Activated T-cell treated with anti-CD3 and anti-CD28 coated beads, Interleukin-2, amount 50 U/mL, for 4 hours (primary cell): Measurements from ENCODE around the gene C1RL. TPM values are rescaled to one million over a fixed set of nuclear protein-coding genes. Genes with fewer than 3 reads are reported as not detected.
"Not testable (repeated sequence)": the region's sequence is repeated elsewhere in the genome, so short reads cannot be mapped to it uniquely, and the experiment has no call there.

ENCODE experiments used
- ATAC-seq, 2 donors: fragments of 200-7000 bp; cut with Tn5 transposase; one replicate each; pipeline ENCODE4 v1.10.0; 2021
- DNase-seq: peaks from one replicate; pipeline ENCODE4 v3.0.0-alpha.2; 2020
- H3K27me3 Mint-ChIP-seq: one replicate; pipeline ENCODE4 v1.8.0; 2021; ENCODE audit warnings: low read depth, mixed read lengths
- H3K36me3 Mint-ChIP-seq: one replicate; pipeline ENCODE4 v1.8.0; 2022; ENCODE audit warnings: mixed read lengths; ENCODE audit not compliant: insufficient read depth
- H3K4me1 Mint-ChIP-seq: one replicate; pipeline ENCODE4 v1.8.0; 2021; ENCODE audit warnings: low read depth, mixed read lengths
- H3K4me3 Mint-ChIP-seq: one replicate; pipeline ENCODE4 v1.8.0; 2021; ENCODE audit warnings: mild to moderate bottlenecking, moderate library complexity, mixed read lengths
- H3K9me3 Mint-ChIP-seq: one replicate; pipeline ENCODE4 v1.8.0; 2021; ENCODE audit warnings: mixed read lengths
- total RNA-seq, 3 donors: library from RNA; stranded (reverse); gene quantifications; one replicate each; pipeline ENCODE4 v1.2.1, GENCODE V29; 2021

The C1RL gene
- total RNA-seq, 3 donors from 2014 or later: 3.7 to 7.0 (median 6.0) TPM

- ATAC-seq (no peak), DNase-seq (no peak)
- peaks cover 8% of the 10 kb centered on the region for H3K36me3 Mint-ChIP-seq
- no peaks in the 10 kb centered on the region for H3K9me3 Mint-ChIP-seq
- H3K4me3 Mint-ChIP-seq: no peak overlapping the region
- H3K4me1 Mint-ChIP-seq: peaks cover 11% of the 10 kb centered on the region
- H3K27me3 Mint-ChIP-seq: no peaks in the 10 kb centered on the region
Observed at GRCh38 chr12:7114008-7114407, 5.0 kb upstream of the C1RL start.

DNA sequence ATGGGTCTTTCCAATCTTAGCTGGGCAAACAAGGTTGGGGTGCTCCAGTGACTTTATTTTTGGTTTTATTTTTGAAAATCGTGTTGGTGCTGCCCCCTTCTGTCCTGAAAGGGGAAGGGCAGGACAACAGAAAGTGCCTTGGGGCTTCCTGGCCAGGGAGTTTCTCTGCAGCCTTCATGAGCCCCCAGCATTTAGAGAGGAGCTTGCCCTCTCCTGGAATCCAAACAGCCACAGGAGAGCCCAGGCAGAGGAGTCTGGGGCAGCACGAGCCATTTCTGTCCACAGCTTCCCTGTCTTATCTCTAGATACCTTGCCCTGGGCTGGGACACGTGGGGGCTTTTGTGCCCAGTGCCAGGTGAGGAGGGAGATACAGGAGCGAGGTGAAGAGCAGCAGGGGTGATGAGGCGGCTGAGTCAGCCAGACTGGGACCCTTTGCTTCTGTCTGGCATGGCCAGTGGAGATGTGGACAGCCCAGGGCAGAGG lies 4.4 kb upstream of the C1RL start:
- Mint-ChIP-seq H3K27me3 (no peaks in the 10 kb centered on the region), H3K4me3 (no peak overlapping the region), H3K9me3 (no peaks in the 10 kb centered on the region), H3K4me1 (peaks cover 11% of the 10 kb centered on the region), H3K36me3 (peaks cover 8% of the 10 kb centered on the region)
- peak; percentile 20 for DNase-seq
- no peak for ATAC-seq

DNA sequence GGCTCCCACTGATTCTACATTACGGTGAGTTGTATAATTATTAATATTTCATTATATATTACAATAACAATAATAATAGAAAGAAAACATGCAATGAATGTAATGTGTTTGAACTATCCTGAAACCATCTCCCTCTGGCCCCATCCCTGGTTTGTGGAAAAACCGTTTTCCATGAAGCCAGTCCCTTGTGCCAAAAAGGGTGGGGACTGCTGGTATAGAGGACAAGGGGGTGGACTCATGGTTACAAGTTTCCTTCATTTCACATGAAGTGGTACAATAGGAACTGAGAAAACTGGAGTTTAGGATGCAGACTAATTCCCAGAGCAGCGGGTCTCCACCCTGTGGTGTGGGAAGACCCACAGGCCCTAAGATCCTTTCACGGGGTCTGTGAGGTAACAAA lies 3.0 kb upstream of the C1RL start:
- ATAC-seq (no peak), DNase-seq (no peak)
- no peaks in the 10 kb centered on the region for H3K9me3 Mint-ChIP-seq

GRCh38 chr12:7110661-7111060 lies 1.6 kb upstream of the C1RL start:
- Mint-ChIP-seq H3K9me3 (peaks cover 9% of the 10 kb centered on the region), H3K4me1 (peaks cover 27% of the 10 kb centered on the region), H3K4me3 (no peak overlapping the region), H3K27me3 (no peaks in the 10 kb centered on the region), H3K36me3 (peaks cover 10% of the 10 kb centered on the region)
- DNase-seq (no peak), ATAC-seq (no peak)

More for the DNA sequence above, 3.0 kb upstream of the C1RL start:
- Mint-ChIP-seq H3K27me3 (no peaks in the 10 kb centered on the region), H3K4me3 (no peak overlapping the region), H3K36me3 (peaks cover 8% of the 10 kb centered on the region), H3K4me1 (peaks cover 17% of the 10 kb centered on the region)

DNA sequence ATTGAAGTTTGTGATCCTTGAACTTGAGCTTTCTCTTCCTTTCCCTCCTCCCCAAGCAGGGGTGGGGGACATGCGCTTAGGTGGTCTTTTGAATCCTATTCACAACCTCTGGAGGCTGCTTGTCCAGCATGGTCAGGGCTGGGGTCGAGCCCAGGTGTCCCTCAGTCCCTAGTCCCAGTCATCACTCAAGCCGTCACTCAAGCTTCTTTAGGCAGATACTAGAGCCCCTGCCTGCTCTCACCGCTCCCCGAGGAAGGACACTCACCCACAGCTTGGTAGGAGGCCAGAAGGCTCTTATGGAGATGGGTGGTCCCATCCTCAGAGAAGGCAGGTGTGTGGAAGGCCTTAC lies 532 bp upstream of the C1RL start:
- H3K9me3 Mint-ChIP-seq: peaks cover 11% of the 10 kb centered on the region
- DNase-seq: no peak
- H3K4me3 Mint-ChIP-seq: peak overlapping the region; percentile 91
- no peaks in the 10 kb centered on the region for H3K27me3 Mint-ChIP-seq
- ATAC-seq: no peak
- H3K4me1 Mint-ChIP-seq: peaks cover 30% of the 10 kb centered on the region
- peaks cover 9% of the 10 kb centered on the region for H3K36me3 Mint-ChIP-seq

GRCh38 chr12:7108003-7108795 lies 815 bp downstream of the C1RL start:
- Mint-ChIP-seq H3K36me3 (peaks cover 9% of the 10 kb centered on the region), H3K9me3 (peaks cover 11% of the 10 kb centered on the region), H3K4me3 (peak overlapping the region; percentile 91), H3K27me3 (no peaks in the 10 kb centered on the region), H3K4me1 (peaks cover 35% of the 10 kb centered on the region)
- ATAC-seq (peak; percentile 92 to 94), DNase-seq (peak; percentile 50)

GRCh38 chr12:7107636-7108002 lies 1.4 kb downstream of the C1RL start:
- DNase-seq (no peak), ATAC-seq (no peak)
- H3K4me1 Mint-ChIP-seq: peaks cover 37% of the 10 kb centered on the region
- peaks cover 11% of the 10 kb centered on the region for H3K9me3 Mint-ChIP-seq
- H3K27me3 Mint-ChIP-seq: no peaks in the 10 kb centered on the region
- H3K36me3 Mint-ChIP-seq: peaks cover 9% of the 10 kb centered on the region
- H3K4me3 Mint-ChIP-seq: peak overlapping the region; percentile 91

- peaks cover 11% of the 10 kb centered on the region for H3K9me3 Mint-ChIP-seq
- ATAC-seq, H3K36me3 Mint-ChIP-seq, DNase-seq, H3K4me3 Mint-ChIP-seq, H3K27me3 Mint-ChIP-seq: not testable (repeated sequence)
- peaks cover 42% of the 10 kb centered on the region for H3K4me1 Mint-ChIP-seq
Observed at GRCh38 chr12:7107181-7107580, 1.8 kb downstream of the C1RL start.

GRCh38 chr12:7106082-7106481 lies 2.9 kb downstream of the C1RL start:
- DNase-seq (no peak), ATAC-seq (no peak)
- peak overlapping the region; percentile 10 for H3K4me3 Mint-ChIP-seq
- peaks cover 9% of the 10 kb centered on the region for H3K36me3 Mint-ChIP-seq
- no peaks in the 10 kb centered on the region for H3K27me3 Mint-ChIP-seq
- H3K4me1 Mint-ChIP-seq: peaks cover 45% of the 10 kb centered on the region
- peaks cover 11% of the 10 kb centered on the region for H3K9me3 Mint-ChIP-seq

GRCh38 chr12:7103837-7104584 lies 5.0 kb downstream of the C1RL start:
- no peak overlapping the region for H3K4me3 Mint-ChIP-seq
- H3K9me3 Mint-ChIP-seq: peaks cover 11% of the 10 kb centered on the region
- DNase-seq: no peak
- no peak for ATAC-seq
- H3K4me1 Mint-ChIP-seq: peaks cover 39% of the 10 kb centered on the region
- H3K27me3 Mint-ChIP-seq: no peaks in the 10 kb centered on the region
- peaks cover 13% of the 10 kb centered on the region for H3K36me3 Mint-ChIP-seq

- Mint-ChIP-seq H3K4me3 (no peak overlapping the region), H3K4me1 (peaks cover 33% of the 10 kb centered on the region), H3K36me3 (peaks cover 15% of the 10 kb centered on the region), H3K9me3 (peaks cover 11% of the 10 kb centered on the region), H3K27me3 (no peaks in the 10 kb centered on the region)
- no peak for DNase-seq
- ATAC-seq: no peak
Observed at GRCh38 chr12:7102582-7102981, 6.4 kb downstream of the C1RL start.

- Mint-ChIP-seq H3K36me3 (peaks cover 15% of the 10 kb centered on the region), H3K4me3 (no peak overlapping the region), H3K9me3 (peaks cover 11% of the 10 kb centered on the region), H3K4me1 (peaks cover 30% of the 10 kb centered on the region), H3K27me3 (no peaks in the 10 kb centered on the region)
- DNase-seq (no peak), ATAC-seq (no peak)
Observed at GRCh38 chr12:7101694-7102131, 7.3 kb downstream of the C1RL start.

DNA sequence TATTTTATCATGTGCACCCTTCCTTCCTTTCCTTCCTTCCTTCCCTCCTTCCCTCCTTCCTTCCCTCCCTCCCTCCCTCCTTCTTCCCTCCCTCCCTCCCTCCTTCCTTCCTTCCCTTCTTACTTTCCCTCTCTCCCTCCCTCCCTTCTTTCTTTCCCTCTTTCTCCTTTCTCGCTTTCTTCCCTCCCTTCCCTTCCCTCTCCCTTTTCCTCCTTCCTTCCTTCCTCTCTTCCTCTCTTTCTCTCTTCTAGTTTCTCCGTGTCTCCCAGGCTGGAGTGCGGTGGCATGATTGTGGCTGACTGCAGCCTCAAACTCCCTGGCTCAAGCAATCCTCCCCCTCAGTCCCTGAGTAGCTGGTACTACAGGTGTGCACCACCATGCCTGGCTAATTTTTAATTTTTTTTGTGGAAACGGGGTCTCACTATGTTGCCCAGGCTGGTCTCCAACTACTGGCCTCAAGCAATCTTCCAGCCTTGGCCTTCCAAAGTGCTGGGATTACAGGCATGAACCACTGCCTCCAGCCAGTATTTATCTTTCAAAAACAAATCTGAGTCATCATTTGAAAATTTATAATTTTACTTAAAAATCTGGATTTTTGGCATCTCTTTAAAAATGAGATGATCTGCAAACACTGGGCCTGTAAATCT lies 7.8 kb downstream of the C1RL start:
- H3K4me3 Mint-ChIP-seq: no peak overlapping the region
- peaks cover 7% of the 10 kb centered on the region for H3K9me3 Mint-ChIP-seq
- DNase-seq: no peak
- H3K4me1 Mint-ChIP-seq: peaks cover 25% of the 10 kb centered on the region
- no peak for ATAC-seq
- peaks cover 11% of the 10 kb centered on the region for H3K36me3 Mint-ChIP-seq
- no peaks in the 10 kb centered on the region for H3K27me3 Mint-ChIP-seq

DNA sequence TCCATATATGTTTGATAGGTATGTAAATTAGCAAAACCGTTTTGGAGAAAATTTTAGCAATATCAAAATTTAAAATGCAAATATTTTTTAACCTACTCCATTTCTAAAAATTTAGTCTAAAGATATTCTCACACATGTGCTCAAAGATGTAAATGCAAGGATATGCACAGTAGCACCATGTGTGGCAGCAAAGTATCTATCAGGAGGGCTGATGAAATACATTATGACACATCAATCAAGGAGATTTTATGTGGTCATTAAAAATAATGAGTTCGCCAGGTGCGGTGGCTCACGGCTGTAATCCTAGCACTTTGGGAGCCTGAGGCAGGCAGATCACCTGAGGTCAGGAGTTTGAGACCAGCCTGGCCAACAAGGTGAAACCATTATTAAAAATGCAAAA lies 8.8 kb downstream of the C1RL start:
- Mint-ChIP-seq H3K4me1 (peaks cover 20% of the 10 kb centered on the region), H3K36me3 (peaks cover 6% of the 10 kb centered on the region), H3K9me3 (no peaks in the 10 kb centered on the region), H3K27me3 (no peaks in the 10 kb centered on the region), H3K4me3 (no peak overlapping the region)
- ATAC-seq: no peak
- no peak for DNase-seq
